Stimulated activated CD8-positive, alpha-beta memory T cell treated with anti-CD3 and anti-CD28 coated beads, Interleukin-15, amount 100 ng/mL, for 24 hours (primary cell): ENCODE data around the gene GNS.
"Not testable (repeated sequence)": the region's sequence is repeated elsewhere in the genome, so short reads cannot be mapped to it uniquely, and the experiment has no call there.

Experiments
- DNase-seq: peaks from one replicate; pipeline ENCODE4 v3.0.0-alpha.2; 2020; ENCODE audit warnings: low read depth

Gene GNS

DNA sequence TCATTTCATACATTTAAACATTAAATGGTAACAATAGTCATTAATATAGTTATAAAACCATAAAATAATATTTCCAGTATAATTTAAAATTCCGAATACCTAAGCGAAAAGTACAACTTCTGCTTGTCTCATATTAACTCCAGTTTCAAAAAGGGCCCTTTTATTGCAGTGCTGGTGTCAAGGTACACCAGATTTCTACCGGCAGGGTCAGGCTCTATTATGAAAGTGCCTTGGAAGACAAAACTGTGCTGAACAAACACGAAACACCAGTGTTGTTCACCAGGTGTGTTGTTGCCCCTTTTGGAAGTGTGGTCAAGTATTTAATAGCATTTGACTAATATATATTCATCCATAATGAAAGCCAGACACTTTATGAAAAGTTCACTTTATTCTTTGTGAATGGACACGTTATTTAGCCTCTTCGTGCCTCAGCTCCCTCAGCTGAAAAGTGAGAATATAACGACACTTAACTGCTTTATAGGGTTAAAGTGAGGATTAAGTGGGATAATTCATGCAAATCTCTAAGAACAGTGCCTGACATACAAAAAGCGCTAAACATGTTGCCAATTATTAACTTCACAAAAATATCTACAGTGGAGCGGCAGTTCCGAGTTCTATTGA, 20.3 kb upstream of the GNS start:
- no peak for DNase-seq

DNA sequence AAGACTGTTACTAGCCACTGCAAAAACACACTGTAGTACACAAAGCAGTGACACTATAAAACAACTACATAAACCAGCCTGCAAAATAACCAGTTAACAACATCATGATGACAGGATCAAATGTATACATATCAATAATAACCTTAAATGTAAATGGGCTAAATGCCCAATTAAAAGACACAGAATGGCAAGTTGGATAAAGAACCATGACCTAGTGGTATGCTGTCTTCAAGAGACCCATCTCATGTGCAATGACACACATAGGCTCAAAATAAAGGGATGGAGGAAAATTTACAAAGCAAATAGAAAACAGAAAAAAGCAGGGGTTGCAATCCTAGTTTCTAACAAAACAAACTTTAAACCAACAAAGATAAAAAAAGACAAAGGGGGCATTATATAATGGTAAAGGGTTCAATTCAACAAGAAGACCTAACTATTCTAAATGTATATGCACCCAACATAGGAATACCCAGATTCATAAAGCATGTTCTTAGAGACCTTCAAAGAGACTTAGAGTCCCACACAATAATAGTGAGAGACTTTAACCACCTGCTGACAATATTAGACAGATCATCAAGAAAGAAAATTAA, 16.0 kb upstream of the GNS start:
- DNase-seq, result not testable (repeated sequence)

DNA sequence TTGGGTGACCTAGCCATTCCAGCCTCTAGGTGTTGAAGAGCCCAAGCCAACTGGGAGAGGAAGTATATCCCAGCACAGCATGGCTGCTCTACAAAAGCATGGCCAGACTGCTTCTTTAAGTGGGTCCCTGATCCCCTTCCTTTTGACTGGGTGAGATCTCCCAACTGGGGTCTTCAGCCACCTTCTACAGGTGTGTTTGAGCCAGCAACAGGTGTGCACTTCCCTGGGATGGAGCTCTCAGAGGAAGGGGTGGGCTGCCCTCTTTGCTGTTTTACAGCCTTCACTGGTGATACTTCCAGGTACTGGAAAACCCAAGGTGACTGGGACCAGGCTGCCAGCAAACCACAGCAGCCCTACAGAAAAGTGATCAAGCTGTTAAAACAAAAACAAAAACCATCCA, 14.2 kb upstream of the GNS start:
- no peak for DNase-seq

DNA sequence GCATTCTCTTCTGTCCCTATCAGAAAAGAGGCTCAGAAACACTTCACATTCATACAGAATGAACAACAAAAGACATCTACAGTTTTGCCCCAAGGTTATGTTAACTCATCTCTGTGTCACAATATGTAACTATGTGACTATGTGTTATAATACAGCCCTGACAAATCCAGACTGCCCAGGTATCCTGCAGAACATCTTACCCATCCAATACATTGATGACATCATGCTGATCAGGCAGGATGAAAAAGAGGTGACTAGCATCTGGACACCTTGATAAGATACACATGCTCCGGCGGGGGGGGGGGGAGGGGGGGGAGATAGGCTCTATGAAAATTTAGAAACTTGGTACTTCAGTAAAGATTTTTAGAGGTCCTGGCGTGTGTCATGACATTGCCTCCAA, 8.3 kb upstream of the GNS start:
- DNase-seq, result no peak

DNA sequence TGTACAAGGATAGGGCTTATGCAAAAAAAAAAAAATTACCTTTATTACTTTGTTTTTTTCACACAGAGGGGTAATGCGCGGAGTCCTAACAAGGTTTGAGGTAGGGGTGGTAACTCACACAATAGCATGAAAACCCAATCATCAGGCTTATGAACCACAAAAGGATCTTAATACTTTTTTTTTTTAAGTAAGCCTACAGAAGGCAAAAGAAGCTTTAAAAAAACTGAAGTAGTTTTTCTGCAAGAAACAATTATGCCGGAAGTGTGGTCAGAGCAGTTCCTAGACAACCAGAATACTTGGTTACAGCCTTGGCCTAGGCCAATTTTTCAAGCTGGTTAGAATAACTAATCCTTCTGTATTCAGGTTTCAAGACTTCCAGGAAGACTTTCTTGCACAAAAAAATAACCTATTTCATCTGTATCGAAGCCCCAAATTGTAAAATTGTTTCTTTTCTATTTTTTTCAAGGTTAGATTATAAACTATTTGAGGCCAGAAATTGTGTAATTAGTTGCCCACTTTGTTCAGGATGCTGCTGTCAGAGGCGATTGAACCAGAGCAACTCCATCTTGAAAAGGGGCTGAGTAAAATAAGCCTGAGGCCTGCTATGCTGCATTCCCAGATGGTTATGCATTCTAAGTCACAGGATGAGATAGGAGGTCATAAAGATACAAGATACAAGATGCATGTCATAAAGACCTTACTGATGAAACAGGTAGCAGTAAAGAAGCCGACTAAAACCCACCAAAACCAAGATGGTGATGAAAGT, 1.8 kb upstream of the GNS start:
- DNase-seq, result no peak

DNA sequence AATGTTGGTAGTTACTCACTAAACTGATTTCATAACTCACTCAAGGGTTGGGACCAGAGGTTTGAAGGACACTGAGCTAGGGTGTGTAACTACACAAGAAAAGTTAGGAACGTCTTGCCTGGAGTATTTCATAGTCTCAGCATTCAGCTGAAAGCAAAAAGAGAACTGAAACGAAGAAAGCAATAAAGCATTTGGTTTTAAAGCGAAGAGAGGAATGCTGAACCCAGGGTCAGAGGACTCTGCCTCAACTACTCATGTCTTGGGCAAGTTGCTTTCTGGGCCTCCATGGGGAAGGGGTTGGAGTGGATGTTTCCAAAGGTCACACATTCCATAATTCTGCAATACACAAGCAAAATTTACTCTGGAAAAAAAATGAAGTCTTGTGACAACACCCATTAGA, 1.4 kb downstream of the GNS start:
- no peak for DNase-seq

DNA sequence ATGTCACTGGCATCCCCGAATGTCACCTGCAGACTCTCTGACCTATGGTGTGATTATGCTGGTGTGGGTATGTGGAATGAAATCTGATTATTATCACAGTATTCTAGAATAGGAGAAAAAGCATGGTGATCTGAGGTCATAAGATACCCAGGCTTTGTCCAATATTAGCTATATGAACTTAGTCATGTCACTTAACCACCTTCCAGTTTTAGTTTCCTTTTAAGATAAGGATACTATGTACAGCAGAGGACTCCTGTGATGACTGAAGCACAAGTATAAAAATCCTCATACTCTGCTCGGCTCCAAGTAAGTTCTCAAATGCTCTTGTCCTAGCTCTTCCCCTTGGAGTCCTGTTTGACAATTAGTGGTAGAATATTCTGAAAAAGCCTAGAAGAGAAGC, 2.8 kb downstream of the GNS start:
- no peak for DNase-seq

DNA sequence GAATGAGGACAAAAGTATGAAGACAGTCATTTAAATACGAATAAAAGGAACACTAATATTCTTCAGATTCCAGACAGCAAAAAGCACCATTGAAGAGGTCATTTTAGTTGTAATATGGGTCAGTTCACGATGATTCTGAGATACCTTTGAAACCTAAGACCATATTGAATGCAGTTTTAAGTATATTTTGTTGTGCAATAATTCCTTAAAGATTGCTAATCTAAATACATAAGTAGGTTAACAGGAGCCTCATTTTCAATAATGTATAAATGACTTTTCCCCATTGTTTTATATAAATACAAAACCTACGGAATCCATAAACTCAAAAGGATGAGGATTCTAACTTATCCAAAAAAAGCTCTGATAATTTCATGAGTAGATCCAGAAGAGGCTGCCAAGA, 5.8 kb downstream of the GNS start:
- DNase-seq, result no peak

DNA sequence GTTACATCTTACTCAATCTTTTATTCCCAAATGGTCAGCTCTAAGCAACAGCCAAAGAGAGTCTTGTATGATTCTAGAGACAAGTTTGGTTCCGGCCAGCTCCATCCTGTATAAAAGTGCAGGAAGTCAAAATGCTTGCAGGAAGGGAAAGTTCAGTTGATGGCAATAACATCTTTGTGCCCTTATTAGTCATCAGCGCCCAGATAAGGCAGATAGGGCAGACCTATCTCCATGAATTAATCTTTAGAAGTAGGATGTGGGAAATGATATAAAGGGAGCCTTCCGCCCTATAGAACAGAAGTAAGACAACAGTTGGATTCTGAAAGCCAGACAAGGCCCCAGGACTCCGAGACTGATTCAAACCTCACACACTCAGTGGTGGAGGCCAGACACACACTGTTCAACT, 6.4 kb downstream of the GNS start:
- no peak for DNase-seq

DNA sequence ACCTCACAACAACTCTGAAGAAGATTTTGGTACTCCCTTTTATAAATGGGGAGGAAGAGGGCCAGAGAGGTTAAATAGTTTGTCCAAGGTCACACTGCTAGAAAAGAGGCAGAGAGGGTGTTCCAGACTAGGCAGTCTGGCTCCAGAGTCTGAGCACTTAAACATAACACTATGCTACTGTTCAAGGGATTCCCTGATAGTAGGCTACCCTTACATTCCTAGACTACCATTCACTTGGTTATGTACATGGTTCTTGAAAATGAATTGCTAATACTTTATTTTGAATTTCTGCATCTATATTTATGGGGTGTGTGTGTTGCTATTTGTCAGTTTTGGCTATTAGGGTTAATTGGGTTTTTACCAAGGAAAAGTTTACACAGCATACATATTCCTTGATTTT, 7.2 kb downstream of the GNS start:
- DNase-seq, result no peak

DNA sequence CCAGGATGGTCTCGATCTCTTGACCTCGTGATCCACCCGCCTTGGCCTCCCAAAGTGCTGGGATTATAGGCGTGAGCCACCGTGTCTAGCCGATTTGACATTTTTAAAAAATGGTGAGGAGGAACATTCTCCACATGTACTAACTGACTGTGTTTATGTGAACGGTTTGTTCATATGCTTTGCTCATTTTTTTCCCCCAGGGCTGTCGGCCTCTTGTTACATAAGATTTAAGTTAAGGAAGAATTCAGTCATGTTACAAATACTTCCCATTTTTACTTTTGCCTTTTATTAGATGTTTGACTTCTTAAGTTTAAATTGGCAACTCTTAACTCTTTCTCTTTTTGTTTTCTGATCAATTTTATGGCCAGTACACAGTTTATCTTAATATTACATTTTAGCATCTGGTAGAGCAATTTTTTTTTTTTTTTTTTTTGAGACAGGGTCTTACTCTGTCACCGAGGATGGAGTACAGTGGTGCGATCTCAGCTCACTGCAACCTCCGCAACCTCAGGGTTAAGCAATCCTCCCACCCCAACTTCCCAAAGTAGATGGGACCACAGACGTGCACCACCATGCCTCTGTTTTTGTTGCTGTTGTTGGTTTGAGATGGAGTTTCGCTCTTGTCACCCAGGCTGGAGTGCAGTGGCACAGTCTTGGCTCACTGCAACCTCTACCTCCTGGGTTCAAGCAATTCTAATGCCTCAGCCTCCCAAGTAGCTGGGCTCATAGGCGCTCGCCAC, 9.6 kb downstream of the GNS start:
- no peak for DNase-seq

DNA sequence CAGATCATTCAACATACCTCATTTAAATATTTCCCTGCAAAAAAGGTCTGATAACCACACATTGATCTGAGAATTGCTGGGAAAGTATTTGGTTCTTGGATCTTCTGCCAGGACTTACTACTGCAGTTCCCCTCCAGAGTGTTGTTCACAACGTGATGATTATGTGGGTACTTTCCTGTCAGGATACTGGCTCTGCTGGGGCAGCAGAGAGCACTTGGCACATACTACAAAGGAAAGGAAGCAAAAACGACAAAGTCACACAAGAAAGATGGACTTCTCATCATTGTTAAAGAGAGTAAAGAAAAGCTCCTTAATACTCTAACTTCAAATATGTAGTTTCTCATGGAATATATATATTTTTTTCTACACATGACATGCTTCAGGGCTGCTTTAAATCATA, 11.5 kb downstream of the GNS start:
- no peak for DNase-seq

DNA sequence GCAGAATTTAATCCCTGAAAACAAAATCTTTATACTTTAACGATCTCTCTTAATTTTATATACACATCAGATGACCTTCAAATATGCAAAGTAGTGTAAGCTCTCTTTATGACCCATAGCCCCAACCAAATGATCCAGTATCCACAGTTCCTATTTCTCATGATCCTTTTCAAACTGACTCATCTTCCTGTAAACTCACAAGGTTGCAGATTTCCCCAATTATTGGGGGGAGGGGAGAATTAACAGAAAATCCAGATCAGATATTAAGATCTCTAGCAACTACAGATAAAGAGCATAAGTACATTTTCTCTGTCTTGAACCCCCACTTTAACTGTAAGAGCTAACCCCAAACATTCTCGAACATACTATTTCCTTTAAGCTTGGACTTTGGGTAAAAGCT, 12.5 kb downstream of the GNS start:
- DNase-seq, result no peak

DNA sequence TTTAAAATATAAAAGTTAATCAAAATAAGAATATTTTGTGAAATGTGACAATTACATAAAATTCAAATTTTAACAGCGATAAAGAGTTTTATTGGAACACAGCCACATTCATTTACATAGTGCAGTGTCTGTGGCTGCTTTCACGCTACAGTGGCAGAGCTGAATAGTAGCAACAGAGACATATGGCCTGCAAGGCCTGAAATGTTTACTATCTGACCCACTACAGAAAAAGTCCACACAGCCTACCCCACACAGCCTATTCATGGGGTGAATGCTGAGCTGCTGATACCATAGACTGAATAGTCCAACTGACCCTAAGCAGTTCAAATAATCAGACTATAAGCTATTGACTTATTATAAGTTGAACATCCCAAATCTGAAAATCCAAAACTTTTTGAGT, 13.2 kb downstream of the GNS start:
- DNase-seq, result no peak

DNA sequence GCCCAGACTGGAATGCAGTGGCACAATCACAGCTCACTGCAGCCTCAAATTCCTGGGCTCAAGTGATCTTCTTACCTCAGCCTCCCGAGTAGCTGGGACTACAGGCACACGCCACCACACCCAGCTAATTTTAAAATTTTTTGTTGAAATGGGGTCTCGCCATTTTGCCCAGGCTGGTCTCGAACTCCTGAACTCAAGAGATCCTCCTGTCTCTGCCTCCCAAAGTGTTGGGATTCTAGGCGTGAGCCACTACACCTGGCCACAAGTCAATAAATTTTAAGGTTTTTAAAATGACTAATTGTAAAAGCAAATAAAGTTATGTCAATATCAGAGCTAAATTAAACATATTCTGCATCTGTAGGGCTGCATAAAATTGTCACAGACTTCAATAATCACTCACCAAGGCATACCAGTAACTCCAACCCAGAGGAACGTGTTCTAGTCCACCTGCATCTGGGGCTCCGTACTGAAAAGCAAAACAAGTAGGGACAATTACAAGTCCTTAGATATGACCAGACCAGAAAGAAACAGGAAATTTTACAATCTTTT, 13.9 kb downstream of the GNS start:
- DNase-seq, result no peak

DNA sequence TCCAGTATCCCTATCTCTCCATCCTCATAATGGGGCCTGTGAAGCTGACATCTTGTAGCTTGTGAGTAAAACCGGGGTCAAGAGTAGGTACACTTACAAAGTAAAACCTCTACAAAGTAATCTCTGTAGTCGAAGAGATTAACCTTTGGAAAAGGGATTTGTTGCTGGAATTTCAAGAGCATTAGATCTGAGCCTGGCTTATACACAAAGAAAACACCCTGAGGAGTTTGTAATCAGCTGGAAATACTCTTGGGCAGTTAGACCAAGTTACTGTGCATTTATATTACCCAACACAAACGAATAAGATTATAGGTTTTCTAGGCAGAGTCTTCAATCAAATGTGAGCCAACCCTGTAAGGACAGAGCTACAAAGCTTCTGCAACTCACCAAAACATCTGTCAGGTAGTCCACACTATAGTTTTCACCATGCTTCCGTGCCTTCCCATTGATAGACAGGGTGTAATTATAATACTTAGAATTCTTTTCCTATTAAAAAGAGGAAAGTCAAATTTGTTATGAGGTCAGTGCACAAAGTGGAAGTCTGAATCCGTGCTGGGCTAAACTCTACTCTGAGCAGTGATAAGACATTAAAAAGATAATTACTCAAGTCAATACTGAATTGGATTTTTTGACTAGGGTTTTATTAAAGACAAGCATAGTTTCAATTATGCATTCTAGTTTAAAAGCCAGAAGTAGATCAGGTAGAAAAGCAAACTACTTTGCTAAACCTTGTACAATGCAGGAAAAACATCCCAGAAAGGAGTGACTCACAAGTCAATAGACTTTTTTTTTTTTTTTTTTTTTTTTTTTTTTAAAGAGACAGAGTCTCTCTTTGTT, 14.6 kb downstream of the GNS start:
- no peak for DNase-seq

DNA sequence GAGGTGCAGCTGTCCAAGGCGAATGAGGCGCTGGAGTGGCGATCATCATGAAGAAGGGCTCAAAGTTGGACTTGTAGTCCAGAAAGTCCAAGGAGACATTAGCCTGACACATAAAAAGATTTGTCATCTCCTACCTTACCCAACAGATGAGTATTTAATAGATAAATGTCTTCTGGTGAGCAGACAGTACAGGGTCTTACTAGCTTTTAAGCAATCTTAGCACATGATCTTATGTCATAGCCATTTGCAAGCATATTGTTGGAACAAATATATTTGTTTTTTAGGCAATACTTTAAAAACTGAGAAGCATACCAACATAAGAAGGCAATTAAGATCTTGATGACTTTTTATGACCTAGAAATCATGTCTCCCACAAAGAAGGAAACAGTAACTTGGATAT, 16.0 kb downstream of the GNS start:
- no peak for DNase-seq

DNA sequence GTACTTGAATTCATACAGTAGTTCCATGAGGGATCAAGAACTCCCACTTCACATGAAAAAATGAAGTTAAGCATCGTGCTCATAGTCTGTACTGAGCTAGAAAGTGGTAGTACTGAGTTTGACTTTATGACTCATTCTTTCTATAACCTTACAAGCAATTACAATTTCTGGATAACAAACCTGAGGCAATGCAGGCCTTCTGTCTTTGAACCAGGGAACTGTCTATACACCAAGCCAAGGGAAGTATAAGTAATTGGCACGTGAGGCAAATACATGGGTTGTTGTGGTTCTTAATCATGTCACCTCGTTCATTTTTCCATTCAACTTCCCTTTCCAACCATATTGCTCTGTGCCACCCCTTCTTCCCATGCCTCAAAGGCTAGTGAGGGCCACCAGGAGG, 16.8 kb downstream of the GNS start:
- DNase-seq, result no peak

DNA sequence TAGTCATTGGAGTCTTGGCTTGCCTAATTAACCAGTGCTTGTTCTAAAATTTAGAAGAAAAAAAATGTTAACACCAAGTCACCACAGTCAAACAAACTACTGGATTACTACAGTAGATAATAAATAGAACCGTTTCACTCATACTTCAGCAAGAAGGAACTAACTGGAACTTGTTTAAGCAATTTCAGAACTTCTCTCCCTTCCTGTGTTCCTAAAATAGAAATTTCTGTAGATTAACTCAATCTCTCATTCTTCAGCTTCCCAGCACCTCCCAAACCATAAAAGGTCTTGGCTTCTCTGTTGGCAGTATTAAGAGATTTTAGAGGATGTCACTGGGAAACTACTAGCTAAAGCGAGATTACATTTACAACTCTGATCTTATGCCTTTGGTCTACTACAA, 18.6 kb downstream of the GNS start:
- DNase-seq, result no peak

DNA sequence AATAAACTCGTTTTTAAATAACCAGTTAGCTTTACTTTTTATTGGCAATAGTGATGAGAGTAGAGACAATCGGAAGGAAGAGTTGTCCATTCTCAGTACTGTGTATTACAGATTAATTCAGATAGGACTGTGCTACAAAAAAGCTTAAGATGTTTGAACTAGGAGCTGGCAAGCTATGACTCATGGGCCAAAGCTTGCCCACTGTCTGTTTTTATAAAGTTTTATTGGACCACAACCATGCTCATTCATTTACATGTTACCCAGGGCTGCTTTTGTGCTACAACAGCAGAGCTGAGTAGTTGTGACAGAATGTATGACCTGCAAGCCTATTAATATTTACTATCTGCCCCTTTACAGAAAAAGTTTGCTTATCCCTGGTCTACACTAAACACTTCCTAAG, 19.4 kb downstream of the GNS start:
- DNase-seq, result no peak

DNA sequence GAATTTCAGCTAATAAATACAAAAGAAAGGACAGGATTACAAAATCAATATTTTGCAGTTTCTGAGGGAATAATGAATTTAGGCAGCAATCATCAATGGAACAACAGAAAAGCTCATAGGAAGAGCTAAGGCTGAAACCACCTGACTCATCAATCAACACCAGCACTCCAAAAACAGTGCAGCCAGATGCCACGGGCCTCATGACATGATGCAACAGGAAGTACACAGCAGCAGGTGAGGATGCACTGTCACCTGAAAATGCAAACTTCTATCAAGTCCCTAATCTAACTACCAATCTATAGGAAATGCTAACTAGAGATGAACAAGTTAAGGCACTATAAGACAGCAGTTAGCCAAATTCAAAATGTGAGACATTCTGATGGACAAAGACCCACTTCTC, 21.7 kb downstream of the GNS start:
- DNase-seq, result no peak

DNA sequence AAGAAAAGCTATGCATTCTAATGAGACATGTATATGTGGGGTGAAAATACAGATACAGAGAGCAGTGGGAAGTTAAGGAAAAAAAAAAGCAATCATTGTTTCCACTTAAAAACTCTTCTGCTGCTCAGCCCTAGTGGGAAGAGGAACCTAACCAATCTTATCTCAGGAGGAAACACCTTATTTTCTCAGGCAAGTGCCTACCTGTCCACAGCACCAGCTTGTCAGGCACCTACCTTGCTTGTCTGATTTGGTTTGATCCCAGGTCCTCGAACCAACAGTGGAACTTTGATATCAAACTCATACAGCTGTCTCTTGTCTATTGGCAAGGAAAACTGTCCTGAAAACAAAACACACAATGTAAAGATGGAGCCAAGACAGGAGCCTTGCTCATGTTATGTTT, 22.4 kb downstream of the GNS start:
- no peak for DNase-seq
